Measurements from ENCODE around the gene TUBB3. TPM values are rescaled to one million over a fixed set of nuclear protein-coding genes. Genes with fewer than 3 reads are reported as not detected.

TUBB3 gene
- total RNA-seq, 4 donors from 2014 or later, result 0.33 to 2.4 (median 0.68) TPM

GRCh38 chr16:89971495-89972243 lies 48.5 kb downstream of the TUBB3 start:
- no peak for TF ChIP-seq POLR2A (IDR thresholded peaks at IDR 0.05)
- DNase-seq, result peak; percentile 20 to 32
- no peaks in the 10 kb centered on the region for H3K36me3 ChIP-seq
- peaks cover 16 to 20% of the 10 kb centered on the region in 2 donors for H3K4me1 ChIP-seq
- H3K9me3 ChIP-seq, result no peaks in the 10 kb centered on the region
- intact Hi-C loops (cut with DNase I), result no loop called here
- H3K4me3 ChIP-seq (replicated peaks in 1 of 3), result peak overlapping the region; percentile 53 to 99 (median 88)
- 60 to 71% methylated on average over 20 to 27 of the region's 42 CpGs for WGBS, 2 donors
- H3K27me3 ChIP-seq, result no peaks in the 10 kb centered on the region
- peak overlapping the region; percentile 91 to 94 (median 93) for H3K27ac ChIP-seq

DNA sequence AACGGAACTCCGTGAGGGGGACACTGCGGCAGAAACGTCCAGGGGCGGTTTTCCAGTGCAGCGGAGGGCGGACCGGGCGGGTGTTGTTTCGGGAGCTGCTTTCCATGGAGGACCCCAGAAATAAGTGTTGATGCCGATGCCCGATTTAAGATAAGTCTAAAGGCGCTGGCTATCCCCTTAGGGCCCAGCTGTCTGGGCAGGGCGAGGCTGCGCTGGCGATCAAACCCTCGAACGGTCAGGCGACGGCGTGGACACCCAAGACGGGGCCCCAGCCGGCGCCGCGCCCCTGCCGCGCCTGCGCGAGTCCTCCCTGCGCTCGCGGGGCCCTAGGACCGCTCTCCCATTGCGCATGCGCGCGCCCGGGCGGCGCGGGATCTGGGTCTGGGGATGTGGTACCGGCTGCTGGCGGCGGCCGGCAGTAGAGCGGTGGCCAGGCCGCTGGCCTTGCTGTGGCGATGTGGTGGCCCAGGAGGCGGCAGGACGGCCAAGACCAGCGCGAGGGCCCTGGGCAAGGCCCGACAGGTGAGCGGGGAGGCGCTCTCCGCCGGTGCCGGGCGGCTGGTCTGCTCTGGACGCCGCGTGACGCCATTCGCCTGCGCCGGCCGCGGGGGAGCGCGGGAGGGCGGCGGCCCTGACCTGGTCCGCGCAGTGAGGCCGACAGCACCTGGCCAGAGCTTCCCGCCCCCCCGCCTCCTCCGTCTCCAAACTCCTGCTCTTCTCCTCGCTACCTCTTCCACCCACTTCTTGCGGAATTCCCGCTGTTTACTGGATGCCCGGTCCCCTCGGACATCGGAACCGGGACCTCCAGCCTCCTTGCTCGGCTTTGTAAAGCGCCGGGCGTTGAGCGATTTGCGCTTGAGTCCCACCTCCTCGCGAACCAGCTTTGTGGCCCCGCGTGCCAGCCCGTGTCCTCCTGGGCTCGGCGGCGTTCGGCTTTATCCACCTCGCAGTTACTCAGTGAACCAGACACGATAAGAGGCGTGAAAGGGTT lies 49.4 kb downstream of the TUBB3 start:
- peak in 2 of 6 experiments; percentile 7 to 33 for TF ChIP-seq CTCF (IDR thresholded peaks at IDR 0.05)
- peak in 1 of 2 donors; percentile 88 for TF ChIP-seq POLR2A (IDR thresholded peaks at IDR 0.05)
- peak overlapping the region; percentile 91 to 94 (median 93) for H3K27ac ChIP-seq
- no peaks in the 10 kb centered on the region for H3K36me3 ChIP-seq
- intact Hi-C loops (cut with DNase I), result no loop called here
- no peaks in the 10 kb centered on the region for H3K27me3 ChIP-seq
- 0 to 2% methylated on average over 36 to 41 of the region's 104 CpGs for WGBS, 2 donors
- DNase-seq, result peak; percentile 90 to 93
- no peaks in the 10 kb centered on the region for H3K9me3 ChIP-seq
- peak overlapping the region; percentile 53 to 99 (median 88) for H3K4me3 ChIP-seq (replicated peaks in 1 of 3)
- peaks cover 16 to 20% of the 10 kb centered on the region in 2 donors for H3K4me1 ChIP-seq

- H3K27ac ChIP-seq, result peak overlapping the region in 2 of 3 donors; percentile 91 to 93
- peaks cover 0 to 3% of the 10 kb centered on the region in 2 donors for H3K36me3 ChIP-seq
- intact Hi-C loops (cut with DNase I), result no loop called here
- TF ChIP-seq POLR2A (IDR thresholded peaks at IDR 0.05) (no peak), CTCF (IDR thresholded peaks at IDR 0.05) (no peak)
- peaks cover 16 to 20% of the 10 kb centered on the region in 2 donors for H3K4me1 ChIP-seq
- WGBS, 2 donors, result 14 to 15% methylated on average over 14 of the region's 14 CpGs
- H3K4me3 ChIP-seq (replicated peaks in 1 of 3), result peak overlapping the region; percentile 53 to 99 (median 88)
- no peak for DNase-seq
- H3K27me3 ChIP-seq, result no peaks in the 10 kb centered on the region
- no peaks in the 10 kb centered on the region for H3K9me3 ChIP-seq
Measured at GRCh38 chr16:89973235-89973634, 50.1 kb downstream of the TUBB3 start.

- Histone ChIP-seq H3K4me1 (peaks cover 16 to 20% of the 10 kb centered on the region in 2 donors), H3K27ac (no peak overlapping the region), H3K9me3 (no peaks in the 10 kb centered on the region), H3K4me3 (replicated peaks in 1 of 3) (peak overlapping the region in 1 of 3 donors; percentile 53), H3K27me3 (no peaks in the 10 kb centered on the region), H3K36me3 (peaks cover 0 to 3% of the 10 kb centered on the region in 2 donors)
- TF ChIP-seq CTCF (IDR thresholded peaks at IDR 0.05) (no peak), POLR2A (IDR thresholded peaks at IDR 0.05) (no peak)
- WGBS, 2 donors, result 95 to 98% methylated on average over 13 of the region's 13 CpGs
- no peak for DNase-seq
- intact Hi-C loops (cut with DNase I), result no loop called here
Measured at GRCh38 chr16:89973654-89974335, 50.7 kb downstream of the TUBB3 start.

DNA sequence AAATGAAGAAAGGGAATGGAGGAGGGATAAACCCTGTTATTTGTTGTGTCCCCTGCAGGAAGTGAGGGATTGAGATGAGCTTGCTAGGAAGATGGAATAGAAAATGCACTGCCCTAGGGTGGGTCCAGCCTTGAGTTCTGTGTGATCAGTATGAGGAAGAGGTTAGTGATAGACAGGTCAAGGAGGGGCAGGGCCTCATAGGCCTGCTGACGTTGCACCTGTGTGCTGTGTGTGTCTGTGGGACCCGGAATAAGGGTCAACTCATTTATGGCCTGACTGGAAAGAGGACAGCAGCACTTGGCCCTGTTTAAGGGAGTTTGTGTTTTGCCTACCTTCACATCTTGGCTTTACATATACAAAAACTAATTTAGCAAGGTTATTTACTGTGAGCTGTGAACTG lies 51.7 kb downstream of the TUBB3 start:
- 95% methylated on average over 2 of the region's 2 CpGs for WGBS, 2 donors
- intact Hi-C loops (cut with DNase I), result no loop called here
- Histone ChIP-seq H3K36me3 (peaks cover 0 to 3% of the 10 kb centered on the region in 2 donors), H3K27me3 (no peaks in the 10 kb centered on the region), H3K4me1 (peaks cover 16 to 20% of the 10 kb centered on the region in 2 donors), H3K9me3 (no peaks in the 10 kb centered on the region), H3K27ac (no peak overlapping the region), H3K4me3 (replicated peaks in 1 of 3) (no peak overlapping the region)
- no peak for DNase-seq
- no peak for TF ChIP-seq CTCF (IDR thresholded peaks at IDR 0.05)
- no peak for TF ChIP-seq POLR2A (IDR thresholded peaks at IDR 0.05)

Measured in thyroid gland (tissue), 4 donors.